EL (cell line): ENCODE results near the gene C1QTNF9B.
"Not testable (repeated sequence)": the region's sequence is repeated elsewhere in the genome, so short reads cannot be mapped to it uniquely, and the experiment has no call there.

Source experiments
- DNase-seq: peaks from one replicate; pipeline ENCODE4 v3.0.0-alpha.2; 2016

Gene C1QTNF9B

DNA sequence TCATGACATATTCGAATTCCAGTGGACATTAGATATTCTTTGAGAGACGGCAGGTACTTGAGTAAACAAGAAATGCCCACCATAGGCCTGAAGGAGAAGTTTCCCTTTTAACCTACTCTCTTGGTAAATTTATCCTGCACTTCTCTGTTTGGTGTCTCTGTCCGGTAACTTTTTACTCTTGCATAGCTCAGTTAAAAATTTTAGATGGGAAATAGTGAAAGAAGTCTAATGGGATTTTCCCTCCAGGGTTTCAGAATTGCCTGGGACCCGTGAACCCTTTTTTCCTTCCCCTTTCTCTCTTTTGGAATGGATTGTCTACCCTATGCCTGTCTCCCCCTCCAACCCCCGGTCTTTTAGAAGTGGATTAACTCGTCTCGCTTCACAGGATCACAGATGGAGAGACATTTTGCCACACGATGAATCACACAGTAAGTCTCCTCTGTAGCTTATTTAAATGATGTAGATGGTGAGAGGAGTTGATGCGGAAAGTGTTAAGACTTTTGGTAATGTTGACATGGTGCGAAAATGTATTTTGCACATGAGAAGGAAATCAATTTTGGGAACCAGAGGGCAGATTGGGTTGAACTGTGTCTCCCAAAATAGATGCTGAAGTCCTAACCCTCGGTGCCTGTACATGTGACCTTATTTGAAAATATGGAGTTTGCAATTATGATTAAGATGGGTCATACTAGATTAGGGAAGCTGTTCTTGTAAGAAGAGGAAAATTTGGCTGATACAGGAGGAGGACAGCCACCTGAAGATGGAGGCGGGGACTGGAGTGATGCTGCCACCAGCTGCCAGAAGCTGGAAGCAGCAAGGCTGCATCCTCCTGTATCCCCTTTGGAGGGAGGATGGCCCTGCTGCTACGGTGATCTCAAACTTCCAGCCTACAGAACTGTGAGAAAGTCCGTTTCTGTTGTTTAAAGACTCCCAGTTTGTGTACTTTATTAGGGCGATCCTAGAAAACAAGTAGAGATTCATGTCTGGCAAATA, 7.4 kb downstream of the C1QTNF9B start:
- DNase-seq, result peak; percentile 26

DNA sequence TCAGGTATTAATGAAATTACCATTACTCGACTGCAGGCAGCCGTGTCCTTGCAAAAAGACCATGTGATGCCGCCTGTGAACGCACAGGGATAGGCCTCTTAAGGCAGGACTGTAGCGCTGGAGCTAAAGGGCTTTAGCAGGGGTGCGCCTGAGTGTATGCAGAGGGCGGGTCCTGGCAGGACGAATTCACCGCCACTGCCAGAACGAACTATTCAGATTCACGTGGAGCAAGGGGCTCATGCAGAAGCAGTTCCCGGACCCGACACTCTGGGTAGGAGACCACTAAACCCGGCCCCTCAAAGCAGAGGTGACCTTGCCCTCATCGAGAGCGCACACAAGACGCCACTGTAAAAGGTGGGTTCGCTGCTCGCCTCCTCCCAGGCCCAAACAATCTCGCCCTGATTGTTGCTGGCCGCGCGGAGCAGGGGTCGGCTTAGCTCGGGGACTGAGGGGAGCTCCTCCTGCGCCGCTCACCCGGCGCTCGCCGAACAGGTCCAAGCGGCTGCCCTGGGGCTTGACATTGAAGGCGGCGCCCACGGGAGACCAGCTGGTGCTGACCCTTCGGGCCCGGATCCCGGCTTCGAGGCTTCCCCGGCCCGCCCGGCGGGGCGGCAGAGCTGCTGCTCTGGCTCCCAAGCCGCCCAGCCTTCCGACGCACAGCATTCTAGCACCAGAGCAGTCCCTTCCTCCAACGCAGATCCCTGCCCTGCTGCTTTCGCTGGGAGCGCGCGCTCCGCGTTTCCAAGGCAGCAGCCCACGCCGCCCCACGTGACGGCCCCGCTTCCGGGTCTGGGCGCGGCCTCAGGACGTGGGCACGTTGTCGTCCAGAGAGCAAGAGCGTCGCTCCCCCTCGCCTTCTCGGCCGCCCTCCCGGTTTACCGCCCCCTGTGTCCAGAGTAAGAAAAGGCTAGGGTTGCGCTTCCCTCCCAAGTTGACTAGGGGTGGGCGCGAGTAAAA, 8.4 kb downstream of the C1QTNF9B start, which contains the start of gene MIPEP:
Gene MIPEP (minus strand): TSS at position 743 of the 957 bp plus-strand sequence. CDS start 80 bp downstream, at position 663.
- peak; percentile 95 for DNase-seq

DNA sequence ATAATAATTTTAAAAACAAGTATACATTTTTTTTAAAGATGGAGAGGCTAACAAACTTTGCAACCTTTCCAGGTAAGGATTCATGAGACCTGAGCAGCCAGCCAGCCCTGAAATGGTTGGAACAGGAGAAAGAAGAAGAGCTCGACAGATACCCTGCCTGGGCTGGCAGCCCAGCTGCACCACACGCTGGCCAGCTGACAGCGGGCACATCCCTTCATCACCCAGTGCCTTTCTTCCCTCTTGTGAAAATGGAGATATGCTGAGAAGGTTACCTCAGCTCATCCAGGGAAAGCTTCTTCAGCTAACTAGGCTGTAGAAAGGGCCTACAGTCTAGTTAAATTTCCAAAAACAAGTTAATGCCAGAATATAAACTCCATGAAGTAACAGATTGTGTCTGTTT, 12.9 kb downstream of the C1QTNF9B start:
- DNase-seq, result not testable (repeated sequence)

DNA sequence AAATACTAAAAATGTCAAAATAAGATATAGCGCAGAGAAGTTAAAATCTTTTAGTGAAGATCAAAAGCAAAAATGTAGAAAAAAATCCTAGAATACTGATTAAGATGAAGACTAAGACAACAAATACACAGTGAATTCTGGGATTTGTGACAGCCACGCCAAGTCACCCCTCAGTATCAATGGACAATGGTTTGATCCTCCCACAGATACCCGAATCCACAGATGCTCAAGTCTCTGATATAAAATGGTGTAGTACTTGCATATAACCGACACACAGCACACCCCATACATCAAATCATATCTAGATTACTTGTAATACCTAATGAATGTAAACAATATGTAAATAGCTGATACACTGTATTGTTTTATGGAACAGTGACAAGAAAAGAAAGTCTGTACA, 14.0 kb downstream of the C1QTNF9B start:
- no peak for DNase-seq

DNA sequence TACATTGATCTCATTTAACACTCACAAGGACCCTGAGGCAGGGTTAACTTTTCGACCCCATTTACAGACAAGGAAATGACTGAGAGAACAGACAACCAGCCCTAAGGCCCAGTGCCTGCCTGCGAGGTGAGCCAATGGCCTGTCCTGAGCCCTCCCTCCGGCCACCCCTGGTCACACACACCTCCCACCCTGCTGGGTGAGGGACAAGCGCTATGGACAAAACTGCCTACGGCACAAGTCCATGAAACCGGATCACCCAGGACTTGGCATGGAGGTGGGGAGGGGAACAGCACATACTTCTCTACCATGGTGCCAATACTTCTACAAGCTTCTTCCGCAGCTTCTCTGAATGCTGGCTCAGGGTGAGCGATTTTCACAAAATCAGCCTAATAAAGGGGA, 15.9 kb downstream of the C1QTNF9B start:
- DNase-seq, result not testable (repeated sequence)

DNA sequence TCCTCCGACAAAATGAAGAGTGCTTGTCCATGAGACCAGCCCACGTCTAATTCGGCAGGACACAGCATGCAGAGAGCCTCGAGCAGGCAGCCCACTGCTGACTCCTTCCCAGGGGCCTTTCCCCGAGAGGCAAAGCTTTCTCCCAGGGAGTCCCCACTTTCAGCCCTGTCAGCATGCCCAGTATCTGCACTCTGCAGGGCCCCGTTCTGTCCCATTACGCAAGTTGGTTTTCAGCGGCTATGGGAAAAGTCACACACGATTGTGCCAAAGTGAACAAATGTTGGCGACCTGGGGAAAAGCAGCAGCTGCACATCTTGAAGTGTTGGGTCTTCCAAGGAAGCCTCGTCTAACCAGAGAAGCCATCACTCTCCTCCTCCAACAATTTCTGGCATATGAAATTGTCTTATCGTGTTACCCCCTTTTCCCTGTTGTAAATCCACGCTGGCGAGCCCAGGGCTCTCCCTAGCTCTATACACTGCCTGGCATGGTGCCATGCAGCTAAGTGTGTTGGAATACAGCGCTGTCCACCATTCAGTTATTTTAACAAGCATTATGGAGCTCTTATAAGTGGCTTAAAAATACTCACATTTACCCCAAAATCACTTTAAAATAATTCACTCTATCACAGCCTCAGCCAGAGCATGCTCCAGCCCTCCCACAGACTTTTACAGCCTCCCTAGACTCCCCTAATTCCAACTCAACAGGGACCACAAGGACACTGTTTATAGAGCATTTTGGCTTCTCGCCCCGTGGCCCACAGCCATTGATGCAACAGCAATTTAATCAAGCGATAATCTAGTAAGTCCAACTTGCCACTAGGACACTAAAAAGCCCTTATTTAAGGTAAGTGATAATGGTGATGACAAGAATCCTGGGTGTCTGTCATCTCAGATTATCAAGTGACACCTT, 16.6 kb downstream of the C1QTNF9B start:
- DNase-seq, result not testable (repeated sequence)

DNA sequence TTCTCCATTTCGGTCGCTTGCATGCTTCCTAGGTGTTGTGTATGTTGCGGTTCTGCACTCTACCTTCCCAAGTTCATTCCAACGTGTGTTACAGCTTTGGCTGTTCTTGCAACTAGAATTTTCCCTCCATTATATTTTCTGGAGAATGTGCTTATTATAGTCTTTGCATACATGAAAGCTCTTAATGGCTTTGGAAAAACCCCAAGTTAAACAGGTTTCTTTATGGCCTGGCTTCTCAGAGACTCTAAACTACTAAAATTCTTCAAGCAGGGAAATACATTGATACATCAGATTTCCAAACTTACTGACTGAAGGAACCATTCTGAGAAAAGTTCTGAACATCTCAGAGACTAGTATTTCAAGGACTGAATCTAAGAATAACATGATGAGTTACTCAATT, 20.0 kb downstream of the C1QTNF9B start:
- DNase-seq, result no peak

DNA sequence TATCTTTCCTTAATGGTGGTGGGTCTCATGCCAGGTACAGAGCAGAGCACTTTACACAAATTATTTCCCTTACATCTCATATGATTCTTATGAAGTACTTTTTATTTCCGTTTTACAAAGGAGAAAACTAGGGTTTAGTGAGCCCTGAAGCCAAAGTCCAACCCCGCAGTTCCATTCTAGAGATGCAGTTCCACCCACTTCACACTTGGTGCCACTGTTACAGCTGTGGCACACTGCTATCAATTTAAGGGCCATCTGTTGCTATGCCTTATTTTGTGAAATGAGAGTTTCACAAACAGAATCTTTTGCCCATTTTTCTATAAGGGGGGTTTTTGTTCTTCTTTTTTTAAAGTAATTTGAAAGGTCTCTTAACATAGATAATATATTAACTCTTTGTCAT, 21.0 kb downstream of the C1QTNF9B start:
- DNase-seq, result no peak

DNA sequence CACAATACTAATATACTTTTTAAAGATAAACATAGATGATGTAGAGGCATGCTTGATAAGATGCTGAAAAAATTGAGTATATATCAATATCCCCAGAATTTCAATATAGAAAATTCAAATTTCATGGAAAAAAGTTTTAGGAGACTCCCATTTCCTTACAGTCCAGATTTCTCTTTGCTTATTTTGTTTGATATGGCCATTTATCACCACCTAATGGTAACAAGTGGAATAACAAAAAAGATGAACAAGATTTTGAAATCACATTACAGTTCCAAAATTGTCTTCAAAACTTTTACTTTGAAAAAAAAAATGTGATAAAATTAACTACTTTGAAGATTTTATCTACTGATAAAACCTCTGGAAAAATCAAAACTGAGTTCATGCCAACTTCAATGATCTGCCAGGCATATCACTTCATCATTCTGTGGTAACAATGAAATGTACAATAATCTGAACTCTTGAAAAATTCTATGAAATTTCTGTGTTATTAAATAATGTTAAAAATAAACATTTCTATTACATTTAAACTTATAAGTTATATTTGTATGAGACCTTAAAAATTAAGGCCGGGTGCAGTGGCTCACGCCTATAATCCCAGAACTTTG, 25.6 kb downstream of the C1QTNF9B start:
- DNase-seq, result peak; percentile 32

DNA sequence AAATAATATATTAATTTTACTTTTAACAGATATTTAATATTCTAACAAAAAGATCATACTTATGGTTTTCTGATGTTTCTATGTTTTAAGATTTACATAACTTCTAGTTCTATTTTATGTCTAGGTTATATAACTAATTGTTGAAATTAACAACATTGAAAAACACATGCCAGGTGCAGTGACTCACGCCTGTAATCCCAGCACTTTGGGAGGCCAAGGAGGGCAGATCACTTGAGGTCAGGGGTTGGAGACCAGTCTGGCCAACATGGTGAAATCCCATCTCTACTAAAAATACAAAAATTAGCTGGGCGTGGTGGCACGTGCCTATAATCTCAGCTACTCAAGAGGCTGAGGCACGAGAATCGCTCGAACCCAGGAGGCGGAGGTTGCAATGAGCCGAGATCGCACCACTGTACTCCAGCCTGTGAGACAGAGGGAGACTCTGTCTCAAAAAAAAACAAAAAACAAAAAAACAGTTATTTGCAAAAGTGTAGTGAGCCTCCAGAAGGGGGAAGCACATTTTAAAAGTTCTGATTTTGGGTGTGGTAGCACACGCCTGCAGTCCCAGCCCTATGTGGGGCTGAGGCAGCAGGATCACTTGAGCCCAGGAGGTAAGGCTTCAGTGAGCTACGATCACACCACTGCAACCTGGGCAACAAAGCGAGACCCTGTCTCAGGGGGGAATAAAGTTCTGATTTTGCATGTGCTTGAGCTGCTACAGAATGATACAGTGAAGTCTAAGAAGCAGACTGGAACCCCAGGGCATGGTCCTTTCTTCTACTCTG, 26.8 kb downstream of the C1QTNF9B start:
- no peak for DNase-seq

DNA sequence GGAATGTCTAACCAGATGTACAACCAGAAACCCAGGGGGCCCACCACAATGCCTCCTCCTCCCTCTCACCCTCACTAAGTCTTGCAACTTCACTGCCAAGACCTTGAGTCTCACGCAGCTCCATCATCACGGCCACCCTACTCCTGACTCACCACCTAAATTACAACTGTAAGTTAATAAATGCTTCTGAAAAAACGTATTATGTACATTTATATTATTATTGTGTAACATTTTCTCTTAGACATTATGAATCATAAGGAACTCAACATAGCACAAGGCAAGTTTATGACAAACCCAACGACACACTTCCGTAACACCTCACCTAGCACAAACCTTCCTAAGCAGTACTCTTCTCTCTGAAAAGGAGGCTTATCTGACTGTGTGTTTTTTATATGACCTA, 28.8 kb downstream of the C1QTNF9B start:
- DNase-seq, result peak; percentile 44

DNA sequence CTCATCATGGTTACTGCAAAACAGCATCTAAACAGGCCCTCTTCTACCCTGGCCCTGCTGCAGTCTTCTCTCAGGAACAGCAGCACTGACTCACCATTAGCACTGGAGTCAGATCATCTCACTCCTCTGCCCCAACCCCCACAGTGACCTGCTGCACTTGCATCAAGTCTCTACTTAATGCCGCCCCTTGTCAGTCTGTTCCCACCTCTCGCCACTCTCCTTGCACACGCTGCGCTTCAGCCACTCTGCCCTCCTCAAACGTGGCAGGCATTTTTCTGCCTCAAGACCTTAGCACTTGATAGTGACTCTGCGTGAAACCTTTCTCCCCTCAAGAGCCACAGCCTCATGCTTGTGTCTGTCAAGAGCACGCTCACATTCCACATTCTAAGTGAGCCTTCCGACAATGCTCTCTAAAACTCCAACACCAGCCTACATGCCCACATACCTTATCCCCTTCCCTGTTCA, 30.2 kb downstream of the C1QTNF9B start:
- DNase-seq, result peak; percentile 37

DNA sequence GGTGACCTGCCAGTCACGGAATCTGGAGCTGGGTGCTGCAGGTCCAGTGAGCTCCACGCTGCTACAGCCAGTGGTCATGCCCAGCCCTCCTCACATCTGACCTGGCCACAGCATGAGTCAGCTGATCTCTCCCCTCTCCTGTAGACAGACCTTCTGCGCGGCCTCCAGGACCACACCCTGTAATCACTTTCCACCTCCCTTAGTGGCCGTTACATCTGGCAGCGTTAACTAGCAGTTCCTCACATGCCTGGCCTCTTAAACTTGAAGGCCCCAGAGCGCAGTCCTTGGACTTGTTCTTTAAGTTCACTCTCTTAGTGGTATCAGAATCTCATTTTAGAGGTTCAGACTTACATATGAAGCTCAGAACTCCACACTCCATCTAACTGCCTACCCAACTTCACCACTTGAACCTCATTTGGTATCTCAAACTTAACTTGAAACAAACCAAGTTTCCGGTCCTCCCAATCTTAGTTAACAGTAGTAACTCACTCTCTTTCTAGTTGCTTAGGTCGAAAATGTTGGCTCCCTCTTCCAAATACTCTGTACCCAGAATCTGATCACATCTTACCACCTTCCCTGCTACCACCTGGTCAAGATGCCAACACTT, 30.8 kb downstream of the C1QTNF9B start:
- DNase-seq, result no peak

DNA sequence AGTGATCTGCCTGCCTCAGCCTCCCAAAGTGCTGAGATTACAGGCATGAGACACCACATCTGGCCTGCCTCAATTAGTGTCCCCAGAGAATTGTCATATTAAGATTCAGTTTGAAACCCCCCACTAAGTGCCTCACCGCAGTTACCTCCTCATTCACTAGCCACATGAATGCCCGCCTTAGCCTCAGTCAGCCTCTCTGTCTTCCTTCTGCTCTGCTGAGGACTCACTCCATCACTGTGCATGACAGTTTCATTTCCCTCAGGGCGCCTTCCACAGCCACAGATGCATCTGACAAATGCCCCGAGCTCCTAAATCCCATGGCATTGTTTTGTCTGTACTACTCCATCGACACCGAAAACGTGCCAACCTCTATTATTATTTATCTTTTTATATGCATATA, 31.4 kb downstream of the C1QTNF9B start:
- DNase-seq, result no peak

DNA sequence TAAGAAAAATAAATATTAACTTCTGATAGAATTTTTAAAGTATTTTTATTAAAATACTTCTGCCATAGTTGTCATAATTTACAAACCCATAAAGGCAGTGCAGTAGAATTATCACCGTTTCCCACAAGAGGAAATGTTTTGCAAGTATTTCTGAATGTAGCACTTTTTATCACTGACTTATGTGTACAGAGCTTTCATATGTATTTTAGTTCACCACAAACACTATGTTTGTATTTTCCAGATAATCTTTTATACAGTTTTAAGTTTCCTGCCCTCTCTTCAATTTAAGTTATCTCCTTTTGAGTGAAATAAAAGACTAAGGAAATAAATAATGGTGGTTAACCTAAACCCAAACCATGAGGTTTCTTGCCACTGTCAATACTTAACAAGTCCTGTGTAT, 32.3 kb downstream of the C1QTNF9B start:
- DNase-seq, result no peak

DNA sequence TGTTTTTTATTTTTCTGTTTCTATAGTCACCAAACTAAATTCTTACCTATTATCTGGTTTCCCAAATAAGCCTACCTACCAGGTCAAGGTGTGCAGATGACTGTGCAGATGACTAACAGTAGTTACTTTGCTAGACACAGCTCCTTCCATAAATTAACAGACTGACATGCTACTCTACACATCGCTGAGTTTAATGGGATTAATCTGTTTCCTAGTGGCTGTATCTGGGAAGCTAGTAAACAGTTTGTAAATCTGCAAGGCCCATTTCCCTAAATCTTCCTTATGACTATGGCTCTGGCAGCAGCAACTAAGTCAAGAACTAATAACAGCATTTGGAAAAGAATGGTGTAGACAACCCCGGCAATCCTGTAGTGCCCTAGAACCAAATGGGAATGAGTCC, 36.0 kb downstream of the C1QTNF9B start:
- DNase-seq, result no peak

DNA sequence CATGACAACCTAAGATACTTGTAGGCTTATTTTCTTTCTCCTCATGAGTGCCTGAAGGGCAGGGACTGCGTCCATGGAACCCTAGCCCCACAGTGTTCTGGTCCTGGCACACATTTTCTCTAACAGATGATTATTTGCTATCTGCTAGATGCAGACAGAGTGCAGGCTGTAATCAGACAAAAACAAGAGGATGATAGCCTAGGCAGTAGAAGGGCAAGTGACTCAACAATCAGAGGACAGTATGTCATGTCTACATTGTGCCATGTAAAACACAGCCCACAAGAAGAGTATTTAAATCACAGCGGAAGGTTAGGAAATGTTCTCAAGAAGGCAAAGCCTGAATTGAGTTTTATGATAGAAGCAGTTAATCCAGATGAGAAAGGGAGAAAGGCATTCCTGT, 37.4 kb downstream of the C1QTNF9B start:
- DNase-seq, result no peak

DNA sequence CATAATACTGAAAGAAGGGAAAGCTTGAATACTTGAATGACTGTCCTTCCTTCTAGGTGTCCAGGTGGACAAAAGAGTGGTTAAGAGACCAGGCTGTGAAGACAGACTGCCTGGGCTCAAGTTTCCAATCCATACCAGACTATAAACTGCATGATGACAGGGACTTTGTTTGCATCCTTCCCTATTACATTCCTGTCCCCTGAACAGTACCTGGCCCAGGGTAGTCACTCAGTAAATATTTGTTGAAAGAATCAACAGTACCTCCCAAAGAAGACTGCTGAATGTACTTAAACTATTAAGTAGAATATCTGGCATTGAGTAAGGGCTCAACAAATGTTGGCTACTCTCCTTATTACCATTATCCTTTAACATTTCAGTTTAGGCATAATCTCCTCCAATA, 37.8 kb downstream of the C1QTNF9B start:
- no peak for DNase-seq

DNA sequence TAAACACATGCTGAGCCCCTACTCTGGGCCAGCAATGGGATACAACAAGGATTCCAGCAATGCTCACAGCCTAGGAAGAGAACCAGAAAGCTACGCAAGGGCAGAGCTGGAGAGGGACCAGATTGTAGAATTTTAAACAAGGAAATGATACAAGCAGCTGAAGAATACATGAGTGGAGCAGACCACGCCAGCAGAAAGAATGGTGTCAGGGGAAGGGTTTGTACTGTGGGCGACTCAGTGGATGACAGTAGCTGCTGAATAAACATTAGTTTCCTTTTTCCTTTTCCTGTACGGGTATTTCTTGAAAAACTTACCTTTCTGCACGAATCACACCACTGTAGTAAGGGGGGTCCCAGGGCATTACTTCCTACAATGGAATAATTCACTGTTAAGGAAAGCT, 38.8 kb downstream of the C1QTNF9B start:
- DNase-seq, result no peak

DNA sequence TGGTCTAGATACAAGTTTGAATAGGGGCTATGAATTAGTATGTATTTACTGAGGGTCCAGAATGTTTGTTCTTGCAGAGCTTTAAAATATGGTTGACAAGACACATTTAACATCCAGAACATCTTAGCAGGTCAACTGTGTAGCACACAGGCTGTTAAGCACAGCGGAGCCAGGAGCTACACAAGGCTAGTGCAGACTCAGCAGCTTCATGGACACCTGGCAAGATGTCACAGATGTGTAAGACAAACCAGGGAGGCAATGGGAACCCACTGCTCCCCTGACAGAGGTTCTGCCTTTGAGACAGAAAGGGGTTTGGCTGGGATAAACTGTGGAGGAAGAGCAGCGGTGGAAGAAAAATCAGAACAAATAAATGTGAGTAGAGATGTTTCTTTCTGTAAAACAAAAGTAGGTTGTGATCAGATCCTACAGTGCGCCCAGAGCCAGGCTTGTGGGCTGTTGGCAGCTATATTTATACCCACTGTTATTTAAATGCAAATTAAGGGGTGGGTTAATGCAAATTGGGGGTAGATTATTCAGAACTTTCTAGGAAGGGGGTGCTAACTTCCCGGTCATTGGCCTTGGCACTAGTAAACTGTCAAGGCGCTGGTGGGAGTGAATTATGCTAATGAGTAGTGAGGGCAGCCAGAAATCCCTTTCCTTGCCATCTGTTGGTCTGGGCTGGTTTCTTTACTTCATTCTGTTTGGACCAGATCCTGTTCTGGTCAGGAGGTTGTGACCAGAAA, 41.1 kb downstream of the C1QTNF9B start:
- no peak for DNase-seq
